SK-N-SH (cell line): ENCODE results near the gene AIP. TPM values are rescaled to one million over a fixed set of nuclear protein-coding genes. Genes with fewer than 3 reads are reported as not detected.

Experiments used
- CTCF ChIA-PET: fragments of 300-600, 350-600 bp; formaldehyde crosslinking; extraction: SDS; loops from one replicate; lab custom pipeline; 2021; lab: Yijun Ruan, JAX
- POLR2A ChIA-PET: fragments of 350-600 bp; sonication (Branson Sonifier 250); formaldehyde crosslinking; extraction: SDS; loops from one replicate; lab custom pipeline; 2020; ENCODE audit warnings: antibody characterized with exemption, inconsistent platforms; lab: Yijun Ruan, JAX
- DNase-seq: peaks from one replicate; pipeline ENCODE4 v3.0.0; 2012
- H2AFZ ChIP-seq: fragments of 200-600 bp; sonication (generic); 2 replicates; pipeline ENCODE4 v1.8.1; 2016; ENCODE audit warnings: antibody characterized with exemption, mild to moderate bottlenecking, low read depth
- H3F3A ChIP-seq: fragments of 200-600 bp; sonication (generic); replicated peaks from 2 replicates; pipeline ENCODE3; 2016; ENCODE audit warnings: antibody characterized with exemption, mild to moderate bottlenecking; ENCODE audit not compliant: insufficient read depth
- H3K27ac ChIP-seq, 2 experiments: fragments of 200-500 bp in 1 of 2; fragments of 200-600 bp in 1 of 2; sonication (Bioruptor generic) in 1 of 2; sonication (generic), shearing (Covaris generic) in 1 of 2; 2 replicates each; pipeline versions ENCODE4 v1.5.1 to v1.6.1; 2014 to 2016; ENCODE audit warnings: low read depth in 2 of 2, inconsistent platforms in 1 of 2, low read length in 1 of 2, mild to moderate bottlenecking in 1 of 2, mixed read lengths in 1 of 2
- H3K27me3 ChIP-seq: fragments of 200-600 bp; sonication (generic), shearing (Covaris generic); 2 replicates; pipeline ENCODE4 v1.6.1; 2016; ENCODE audit warnings: mixed run types; ENCODE audit not compliant: insufficient read depth
- H3K36me3 ChIP-seq, 2 experiments: fragments of 200-500 bp in 1 of 2; fragments of 200-600 bp in 1 of 2; sonication (Bioruptor generic) in 1 of 2; sonication (generic) in 1 of 2; replicated peaks in 1 of 2; 2 replicates each; pipeline versions ENCODE3 to v1.5.1; 2014 to 2016; ENCODE audit warnings: low read length in 1 of 2, mild to moderate bottlenecking in 1 of 2; ENCODE audit not compliant: insufficient read depth in 2 of 2, control insufficient read depth in 1 of 2
- H3K4me1 ChIP-seq, 2 experiments: fragments of 200-500 bp in 1 of 2; fragments of 200-600 bp in 1 of 2; sonication (Bioruptor generic) in 1 of 2; sonication (generic), shearing (Covaris generic) in 1 of 2; 2 replicates each; pipeline versions ENCODE4 v1.5.1 to v1.6.1; 2014 to 2016; ENCODE audit warnings: low read depth in 1 of 2, low read length in 1 of 2, mixed run types in 1 of 2; ENCODE audit not compliant: insufficient read depth in 2 of 2, control insufficient read depth in 1 of 2
- H3K4me2 ChIP-seq: fragments of 200-600 bp; sonication (generic), shearing (Covaris generic); 2 replicates; pipeline ENCODE4 v1.6.1; 2017; ENCODE audit warnings: mixed run types
- H3K4me3 ChIP-seq, 2 experiments: fragments of 200-500 bp in 1 of 2; fragments of 200-600 bp in 1 of 2; sonication (Bioruptor generic) in 1 of 2; sonication (generic), shearing (Covaris generic) in 1 of 2; 2 replicates each; pipeline versions ENCODE4 v1.5.1 to v1.8.1; 2014 to 2016; ENCODE audit warnings: low read depth in 2 of 2, inconsistent platforms in 1 of 2, low read length in 1 of 2, mild to moderate bottlenecking in 1 of 2, mixed read lengths in 1 of 2, moderate library complexity in 1 of 2
- H3K79me2 ChIP-seq: fragments of 200-600 bp; sonication (generic); 2 replicates; pipeline ENCODE4 v1.8.1; 2017; ENCODE audit warnings: mild to moderate bottlenecking; ENCODE audit not compliant: insufficient read depth
- H3K9ac ChIP-seq: fragments of 200-600 bp; sonication (generic); 2 replicates; pipeline ENCODE4 v1.6.1; 2017; ENCODE audit warnings: mixed run types
- H3K9me2 ChIP-seq: fragments of 200-600 bp; sonication (generic); 2 replicates; pipeline ENCODE4 v1.6.1; 2017; ENCODE audit warnings: mixed run types
- H3K9me3 ChIP-seq: fragments of 200-600 bp; sonication (generic); 2 replicates; pipeline ENCODE4 v1.6.1; 2017; ENCODE audit warnings: mixed run types, mild to moderate bottlenecking, moderate library complexity
- H4K20me1 ChIP-seq: fragments of 200-600 bp; sonication (generic); 2 replicates; pipeline ENCODE4 v1.6.1; 2017; ENCODE audit warnings: mild to moderate bottlenecking, mixed run types; ENCODE audit not compliant: insufficient read depth
- CHD2 ChIP-seq: fragments of 150-350 bp; IDR thresholded peaks from 2 replicates; pipeline ENCODE4 v1.6.1; 2018; ENCODE audit warnings: low read length; ENCODE audit not compliant: partially characterized antibody
- ELF1 ChIP-seq: IDR thresholded peaks from 2 replicates; pipeline ENCODE4 v1.4.0; 2012
- EP300 ChIP-seq, 2 experiments: IDR thresholded peaks; 2 replicates each; pipeline versions ENCODE4 v1.4.0 to v1.6.1; 2012; ENCODE audit warnings: borderline replicate concordance in 1 of 2, low read depth in 1 of 2, low read length in 1 of 2
- FOSL2 ChIP-seq: IDR thresholded peaks from 2 replicates; pipeline ENCODE4 v1.4.0; 2012; ENCODE audit warnings: low read depth, mild to moderate bottlenecking, moderate library complexity, borderline replicate concordance
- FOXJ3 ChIP-seq: sonication (generic); formaldehyde crosslinking; IDR thresholded peaks from 2 replicates; pipeline ENCODE4 v1.5.1; 2020; ENCODE audit warnings: mild to moderate bottlenecking, missing genetic modification reagents
- GABPA ChIP-seq: IDR thresholded peaks from 2 replicates; pipeline ENCODE4 v1.4.0; 2012; ENCODE audit warnings: low read depth, mild to moderate bottlenecking
- MAX ChIP-seq: IDR thresholded peaks from 2 replicates; pipeline ENCODE4 v1.4.0; 2012; ENCODE audit warnings: low read depth
- MEF2A ChIP-seq: IDR thresholded peaks from 2 replicates; pipeline ENCODE4 v1.4.0; 2012; ENCODE audit warnings: low read depth, borderline replicate concordance
- NFIC ChIP-seq: IDR thresholded peaks from 2 replicates; pipeline ENCODE4 v1.4.0; 2012; ENCODE audit warnings: borderline replicate concordance
- RAD21 ChIP-seq: IDR thresholded peaks from 2 replicates; pipeline ENCODE4 v1.6.1; 2012; ENCODE audit warnings: mild to moderate bottlenecking, low read length
- RCOR1 ChIP-seq: fragments of 150-350 bp; IDR thresholded peaks from 2 replicates; pipeline ENCODE4 v1.6.1; 2017; ENCODE audit warnings: antibody characterized with exemption, low read length
- RFX5 ChIP-seq: IDR thresholded peaks from 2 replicates; pipeline ENCODE4 v1.6.1; 2012; ENCODE audit warnings: mild to moderate bottlenecking, improper control_type of control experiment, low read length
- SIN3A ChIP-seq: IDR thresholded peaks from 2 replicates; pipeline ENCODE4 v1.6.1; 2012; ENCODE audit warnings: low read depth, mild to moderate bottlenecking, low read length, moderate library complexity, borderline replicate concordance
- SMC3 ChIP-seq: IDR thresholded peaks from 2 replicates; pipeline ENCODE4 v1.6.1; 2012; ENCODE audit warnings: low read depth, low read length, improper control_type of control experiment
- TAF1 ChIP-seq: IDR thresholded peaks from 2 replicates; pipeline ENCODE4 v1.6.1; 2012; ENCODE audit warnings: low read depth, mild to moderate bottlenecking, low read length, moderate library complexity, borderline replicate concordance
- TEAD4 ChIP-seq: IDR thresholded peaks from 2 replicates; pipeline ENCODE4 v1.4.0; 2012; ENCODE audit warnings: mild to moderate bottlenecking, borderline replicate concordance; ENCODE audit not compliant: insufficient read depth
- whole genome bisulfite sequencing: methylation state at CpG from one replicate; pipeline ENCODE4 v1.1.6; 2017; ENCODE audit warnings: low lambda C conversion rate; 5-methylcytosine and 5-hydroxymethylcytosine counted together
- polyA plus RNA-seq, 3 experiments: library from polyadenylated mRNA; depleted of rRNA; stranded (reverse); fragments of >200 nt; gene quantifications; 2 replicates each; pipeline ENCODE4 v1.2.3, GENCODE V29; 2012
- TF ChIP-seq, protein P1 (sequence below): fragments of 150-350 bp; IDR thresholded peaks from 2 replicates; pipeline ENCODE4 v1.6.1; 2017; ENCODE audit warnings: antibody characterized with exemption, low read length, low read depth, borderline replicate concordance
- TF ChIP-seq, protein P2 (sequence below): fragments of 150-350 bp; IDR thresholded peaks from 2 replicates; pipeline ENCODE4 v1.6.1; 2016; ENCODE audit warnings: mild to moderate bottlenecking, low read depth, low read length
- TF ChIP-seq, protein P3 (sequence below): IDR thresholded peaks from 2 replicates; pipeline ENCODE4; 2012
- TF ChIP-seq, protein P4 (sequence below): IDR thresholded peaks from 2 replicates; pipeline ENCODE4 v1.4.0; 2012; ENCODE audit warnings: low read depth, borderline replicate concordance

Gene AIP
- polyA plus RNA-seq, 1 of the 3 experiments (the other 2 are of a cell fraction), result 207 TPM

GRCh38 chr11:67436459-67437081 lies 46.3 kb upstream of the AIP start:
- POLR2A ChIA-PET, result interaction anchor here (1.0 kb wide), 1 partner anchor 8 kb away, joined by 3 read pairs; the partner anchor contains the start of gene RPS6KB2
- Histone ChIP-seq H3K27ac (no peak overlapping the region), H3K36me3 (peaks cover 3 to 56% of the 10 kb centered on the region in 2 experiments), H3K4me3 (no peak overlapping the region), H3K27me3 (no peaks in the 10 kb centered on the region), H3K79me2 (no peaks in the 10 kb centered on the region), H3K9me2 (no peaks in the 10 kb centered on the region), H3F3A (no peaks in the 10 kb centered on the region), H3K9ac (no peak overlapping the region), H2AFZ (no peak overlapping the region), H3K4me1 (no peaks in the 10 kb centered on the region), H4K20me1 (no peaks in the 10 kb centered on the region), H3K4me2 (no peak overlapping the region), H3K9me3 (no peaks in the 10 kb centered on the region)
- no peak for DNase-seq
- TF ChIP-seq RCOR1 (no peak), NFIC (no peak), TEAD4 (no peak), RAD21 (no peak)
- CTCF ChIA-PET, result no interaction called here
- WGBS, result 79% methylated on average over 6 of the region's 6 CpGs

- H3K4me1 ChIP-seq, result peaks cover 0 to 5% of the 10 kb centered on the region in 2 experiments; a peak in 2 of 4 replicates
- no peak within 1 kb of the TSS for H3K9ac ChIP-seq
- no peaks in the 10 kb centered on the region for H4K20me1 ChIP-seq
- H3K79me2 ChIP-seq, result peaks cover 2% of the 10 kb centered on the region; the same call in 1 of the 2 replicates
- no peak within 1 kb of the TSS for H3K4me2 ChIP-seq
- H3K9me2 ChIP-seq, result no peaks in the 10 kb centered on the region
- TF ChIP-seq MAX (no peak), SIN3A (no peak), GABPA (no peak), RCOR1 (no peak), NFIC (no peak), ELF1 (no peak), FOSL2 (no peak), RFX5 (no peak), SMC3 (no peak), FOXJ3 (CRISPR knock-in tag) (no peak), MEF2A (no peak), EP300 (IDR thresholded peaks at IDR 0.05; ENCODE audit: borderline replicate concordance in 1 of 2, low read depth in 1 of 2, low read length in 1 of 2) (no peak), TAF1 (no peak), CHD2 (no peak)
- TF ChIP-seq, protein P1, sequence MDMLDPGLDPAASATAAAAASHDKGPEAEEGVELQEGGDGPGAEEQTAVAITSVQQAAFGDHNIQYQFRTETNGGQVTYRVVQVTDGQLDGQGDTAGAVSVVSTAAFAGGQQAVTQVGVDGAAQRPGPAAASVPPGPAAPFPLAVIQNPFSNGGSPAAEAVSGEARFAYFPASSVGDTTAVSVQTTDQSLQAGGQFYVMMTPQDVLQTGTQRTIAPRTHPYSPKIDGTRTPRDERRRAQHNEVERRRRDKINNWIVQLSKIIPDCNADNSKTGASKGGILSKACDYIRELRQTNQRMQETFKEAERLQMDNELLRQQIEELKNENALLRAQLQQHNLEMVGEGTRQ, result no peak
- TF ChIP-seq, protein P2, sequence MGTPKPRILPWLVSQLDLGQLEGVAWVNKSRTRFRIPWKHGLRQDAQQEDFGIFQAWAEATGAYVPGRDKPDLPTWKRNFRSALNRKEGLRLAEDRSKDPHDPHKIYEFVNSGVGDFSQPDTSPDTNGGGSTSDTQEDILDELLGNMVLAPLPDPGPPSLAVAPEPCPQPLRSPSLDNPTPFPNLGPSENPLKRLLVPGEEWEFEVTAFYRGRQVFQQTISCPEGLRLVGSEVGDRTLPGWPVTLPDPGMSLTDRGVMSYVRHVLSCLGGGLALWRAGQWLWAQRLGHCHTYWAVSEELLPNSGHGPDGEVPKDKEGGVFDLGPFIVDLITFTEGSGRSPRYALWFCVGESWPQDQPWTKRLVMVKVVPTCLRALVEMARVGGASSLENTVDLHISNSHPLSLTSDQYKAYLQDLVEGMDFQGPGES, result no peak
- TF ChIP-seq, protein P3, sequence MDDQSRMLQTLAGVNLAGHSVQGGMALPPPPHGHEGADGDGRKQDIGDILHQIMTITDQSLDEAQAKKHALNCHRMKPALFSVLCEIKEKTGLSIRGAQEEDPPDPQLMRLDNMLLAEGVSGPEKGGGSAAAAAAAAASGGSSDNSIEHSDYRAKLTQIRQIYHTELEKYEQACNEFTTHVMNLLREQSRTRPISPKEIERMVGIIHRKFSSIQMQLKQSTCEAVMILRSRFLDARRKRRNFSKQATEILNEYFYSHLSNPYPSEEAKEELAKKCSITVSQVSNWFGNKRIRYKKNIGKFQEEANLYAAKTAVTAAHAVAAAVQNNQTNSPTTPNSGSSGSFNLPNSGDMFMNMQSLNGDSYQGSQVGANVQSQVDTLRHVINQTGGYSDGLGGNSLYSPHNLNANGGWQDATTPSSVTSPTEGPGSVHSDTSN, result no peak
- TF ChIP-seq, protein P4, sequence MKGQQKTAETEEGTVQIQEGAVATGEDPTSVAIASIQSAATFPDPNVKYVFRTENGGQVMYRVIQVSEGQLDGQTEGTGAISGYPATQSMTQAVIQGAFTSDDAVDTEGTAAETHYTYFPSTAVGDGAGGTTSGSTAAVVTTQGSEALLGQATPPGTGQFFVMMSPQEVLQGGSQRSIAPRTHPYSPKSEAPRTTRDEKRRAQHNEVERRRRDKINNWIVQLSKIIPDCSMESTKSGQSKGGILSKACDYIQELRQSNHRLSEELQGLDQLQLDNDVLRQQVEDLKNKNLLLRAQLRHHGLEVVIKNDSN, result no peak
- H3K27me3 ChIP-seq, result no peaks in the 10 kb centered on the region
- no peaks in the 10 kb centered on the region for H3F3A ChIP-seq
- CTCF ChIA-PET, result no interaction called here
- 88% methylated on average over 5 of the region's 26 CpGs for WGBS
- no peaks in the 10 kb centered on the region for H3K9me3 ChIP-seq
- POLR2A ChIA-PET, result interaction anchor here (1.0 kb wide), 1 partner anchor 9 kb away, joined by 3 read pairs; the partner anchor contains the start of gene RPS6KB2
- DNase-seq, result no peak
- H2AFZ ChIP-seq, result no peak within 1 kb of the TSS
- H3K27ac ChIP-seq, result no peak within 1 kb of the TSS
- peaks cover 3 to 54% of the 10 kb centered on the region in 2 experiments for H3K36me3 ChIP-seq
- H3K4me3 ChIP-seq, result no peak within 1 kb of the TSS
Measured at GRCh38 chr11:67437082-67437808, 45.6 kb upstream of the AIP start, which contains the start of gene PTPRCAP. Gene PTPRCAP (minus strand): TSS chr11:67437682. CDS start chr11:67437619, 63 bp downstream.
